ENCODE data around the gene COX11.

The COX11 gene

DNA sequence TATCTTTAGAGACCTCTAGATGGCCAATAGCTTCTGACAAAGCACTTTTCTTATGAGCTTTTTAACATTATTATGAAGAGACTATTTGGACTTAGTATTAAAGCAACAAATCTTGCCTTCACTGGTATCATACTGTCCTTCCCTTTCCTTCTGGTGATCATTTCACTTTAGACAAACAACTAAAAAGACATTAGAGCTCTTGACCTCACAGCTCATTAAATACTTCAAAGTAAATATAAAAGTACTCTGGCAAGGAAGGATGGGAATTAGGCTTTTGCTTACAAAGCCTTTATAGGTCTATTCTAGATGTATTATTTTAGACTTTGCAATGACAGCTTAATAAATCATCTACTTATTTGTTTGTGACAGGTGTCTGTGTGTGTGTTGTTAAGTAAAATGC, 11.2 kb upstream of the COX11 start:
- no peak overlapping the region for H2AFZ ChIP-seq (ENCODE audit: low read length)
- DNase-seq: no peak
- no peaks in the 10 kb centered on the region for H3K9me2 ChIP-seq (replicated peaks; ENCODE audit: insufficient read depth, low read length)
- no peak for TF ChIP-seq EZH2phosphoT487 (IDR thresholded peaks at IDR 0.05; ENCODE audit: low read length)
- TF ChIP-seq EZH2 (optimal IDR thresholded peaks at IDR 0.05; ENCODE audit: low read depth, low read length): no peak
- TF ChIP-seq, protein P1, sequence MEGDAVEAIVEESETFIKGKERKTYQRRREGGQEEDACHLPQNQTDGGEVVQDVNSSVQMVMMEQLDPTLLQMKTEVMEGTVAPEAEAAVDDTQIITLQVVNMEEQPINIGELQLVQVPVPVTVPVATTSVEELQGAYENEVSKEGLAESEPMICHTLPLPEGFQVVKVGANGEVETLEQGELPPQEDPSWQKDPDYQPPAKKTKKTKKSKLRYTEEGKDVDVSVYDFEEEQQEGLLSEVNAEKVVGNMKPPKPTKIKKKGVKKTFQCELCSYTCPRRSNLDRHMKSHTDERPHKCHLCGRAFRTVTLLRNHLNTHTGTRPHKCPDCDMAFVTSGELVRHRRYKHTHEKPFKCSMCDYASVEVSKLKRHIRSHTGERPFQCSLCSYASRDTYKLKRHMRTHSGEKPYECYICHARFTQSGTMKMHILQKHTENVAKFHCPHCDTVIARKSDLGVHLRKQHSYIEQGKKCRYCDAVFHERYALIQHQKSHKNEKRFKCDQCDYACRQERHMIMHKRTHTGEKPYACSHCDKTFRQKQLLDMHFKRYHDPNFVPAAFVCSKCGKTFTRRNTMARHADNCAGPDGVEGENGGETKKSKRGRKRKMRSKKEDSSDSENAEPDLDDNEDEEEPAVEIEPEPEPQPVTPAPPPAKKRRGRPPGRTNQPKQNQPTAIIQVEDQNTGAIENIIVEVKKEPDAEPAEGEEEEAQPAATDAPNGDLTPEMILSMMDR (IDR thresholded peaks at IDR 0.05; ENCODE audit: low read length): no peak
- H3K9me3 ChIP-seq (replicated peaks; ENCODE audit: insufficient read depth, low read length): no peaks in the 10 kb centered on the region
- H3K36me3 ChIP-seq (replicated peaks; ENCODE audit: insufficient read depth, low read length): no peaks in the 10 kb centered on the region
- H3K4me2 ChIP-seq (ENCODE audit: low read depth, low read length): no peak overlapping the region
- H3K9ac ChIP-seq (ENCODE audit: low read length): no peak overlapping the region
- no peak overlapping the region for H3K27ac ChIP-seq (ENCODE audit: low read length)
- H3K4me1 ChIP-seq (ENCODE audit: low read length): peaks cover 6% of the 10 kb centered on the region
- no peaks in the 10 kb centered on the region for H3K27me3 ChIP-seq (replicated peaks; ENCODE audit: insufficient read depth, low read length)
- H3F3A ChIP-seq (ENCODE audit: insufficient read depth, low read length): no peaks in the 10 kb centered on the region
- no peaks in the 10 kb centered on the region for H4K20me1 ChIP-seq (ENCODE audit: insufficient read depth, low read length)
- H3K79me2 ChIP-seq (ENCODE audit: low read length): no peaks in the 10 kb centered on the region
- no peak overlapping the region for H3K4me3 ChIP-seq (ENCODE audit: low read length)

DNA sequence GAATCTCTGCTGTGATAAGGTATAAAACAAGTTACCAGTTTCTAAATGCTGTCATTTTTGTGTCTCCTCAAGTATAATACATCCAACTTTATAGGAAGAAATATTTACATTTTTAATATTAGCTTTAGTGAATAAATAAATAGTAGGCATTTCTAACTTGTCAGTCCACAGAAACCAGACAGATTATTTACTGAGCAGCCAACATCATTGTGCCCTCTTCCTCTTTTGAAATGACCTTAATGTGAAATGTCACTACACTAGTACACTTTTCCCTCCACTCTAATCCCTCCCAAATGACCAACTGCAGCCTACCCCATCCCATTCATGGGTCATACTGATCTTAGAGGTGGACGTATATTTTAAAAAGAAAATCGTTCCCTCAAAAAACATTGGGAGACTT, 9.3 kb upstream of the COX11 start:
- no peaks in the 10 kb centered on the region for H3K9me3 ChIP-seq (replicated peaks; ENCODE audit: insufficient read depth, low read length)
- no peak overlapping the region for H3K9ac ChIP-seq (ENCODE audit: low read length)
- H3K9me2 ChIP-seq (replicated peaks; ENCODE audit: insufficient read depth, low read length): no peaks in the 10 kb centered on the region
- no peak overlapping the region for H3K4me2 ChIP-seq (ENCODE audit: low read depth, low read length)
- no peaks in the 10 kb centered on the region for H3K36me3 ChIP-seq (replicated peaks; ENCODE audit: insufficient read depth, low read length)
- no peak overlapping the region for H3K27ac ChIP-seq (ENCODE audit: low read length)
- no peak for DNase-seq
- no peak overlapping the region for H2AFZ ChIP-seq (ENCODE audit: low read length)
- no peak overlapping the region for H3K4me3 ChIP-seq (ENCODE audit: low read length)
- H3F3A ChIP-seq (ENCODE audit: insufficient read depth, low read length): no peaks in the 10 kb centered on the region
- TF ChIP-seq EZH2 (optimal IDR thresholded peaks at IDR 0.05; ENCODE audit: low read depth, low read length): no peak
- TF ChIP-seq, protein P1 (IDR thresholded peaks at IDR 0.05; ENCODE audit: low read length): no peak
- no peak for TF ChIP-seq EZH2phosphoT487 (IDR thresholded peaks at IDR 0.05; ENCODE audit: low read length)
- no peaks in the 10 kb centered on the region for H3K27me3 ChIP-seq (replicated peaks; ENCODE audit: insufficient read depth, low read length)
- peaks cover 6% of the 10 kb centered on the region for H3K4me1 ChIP-seq (ENCODE audit: low read length)
- H3K79me2 ChIP-seq (ENCODE audit: low read length): no peaks in the 10 kb centered on the region
- no peaks in the 10 kb centered on the region for H4K20me1 ChIP-seq (ENCODE audit: insufficient read depth, low read length)

DNA sequence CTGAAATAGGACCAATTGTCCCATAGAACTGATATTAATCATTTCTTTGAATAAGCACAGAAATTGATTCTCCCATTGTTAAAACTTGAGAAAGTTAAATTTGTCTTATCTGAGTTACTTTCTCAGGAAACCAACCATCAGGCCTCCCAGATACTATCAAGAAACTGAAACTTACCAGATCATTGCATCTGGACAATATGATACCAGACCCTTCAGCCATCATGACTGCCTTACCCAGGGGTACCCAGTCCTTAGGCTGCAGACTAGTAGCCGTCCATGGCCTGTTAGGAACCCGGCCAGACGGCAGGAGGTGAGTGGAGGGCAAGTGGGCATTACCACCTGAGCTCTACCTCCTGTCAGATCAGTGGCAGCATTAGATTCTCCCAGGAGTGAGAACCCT, 7.9 kb upstream of the COX11 start:
- no peaks in the 10 kb centered on the region for H3F3A ChIP-seq (ENCODE audit: insufficient read depth, low read length)
- no peak overlapping the region for H3K9ac ChIP-seq (ENCODE audit: low read length)
- H4K20me1 ChIP-seq (ENCODE audit: insufficient read depth, low read length): no peaks in the 10 kb centered on the region
- H3K4me1 ChIP-seq (ENCODE audit: low read length): peaks cover 6% of the 10 kb centered on the region
- no peaks in the 10 kb centered on the region for H3K79me2 ChIP-seq (ENCODE audit: low read length)
- no peaks in the 10 kb centered on the region for H3K27me3 ChIP-seq (replicated peaks; ENCODE audit: insufficient read depth, low read length)
- H2AFZ ChIP-seq (ENCODE audit: low read length): no peak overlapping the region
- H3K9me3 ChIP-seq (replicated peaks; ENCODE audit: insufficient read depth, low read length): no peaks in the 10 kb centered on the region
- DNase-seq: no peak
- no peaks in the 10 kb centered on the region for H3K36me3 ChIP-seq (replicated peaks; ENCODE audit: insufficient read depth, low read length)
- H3K4me3 ChIP-seq (ENCODE audit: low read length): no peak overlapping the region
- no peaks in the 10 kb centered on the region for H3K9me2 ChIP-seq (replicated peaks; ENCODE audit: insufficient read depth, low read length)
- H3K27ac ChIP-seq (ENCODE audit: low read length): no peak overlapping the region
- H3K4me2 ChIP-seq (ENCODE audit: low read depth, low read length): no peak overlapping the region
- TF ChIP-seq, protein P1 (IDR thresholded peaks at IDR 0.05; ENCODE audit: low read length): no peak
- TF ChIP-seq EZH2phosphoT487 (IDR thresholded peaks at IDR 0.05; ENCODE audit: low read length) (no peak), EZH2 (optimal IDR thresholded peaks at IDR 0.05; ENCODE audit: low read depth, low read length) (no peak)

Measured in MM.1S (cell line).